Liver (tissue), 4 donors: ENCODE results near the gene ORMDL2. TPM values are rescaled to one million over a fixed set of nuclear protein-coding genes. Genes with fewer than 3 reads are reported as not detected.

Experiments used
- polyA plus RNA-seq, 2 donors: library from polyadenylated mRNA; stranded (reverse) in 1 of 2; unstranded in 1 of 2; fragments of 200-250 nt in 1 of 2; fragments of >200 nt in 1 of 2; fragmentation: Nextera tagmentation in 1 of 2; extraction: Ambion mirVana in 1 of 2; gene quantifications; one replicate each; pipeline versions ENCODE4 v1.2.1 to v1.2.3, GENCODE V29; 2013 to 2015
- total RNA-seq, 2 donors: library from RNA; depleted of rRNA; stranded (reverse); fragments of >200 nt; gene quantifications; one replicate each; pipeline ENCODE4 v1.2.3, GENCODE V29; 2014
- donor health status: healthy.
- donor health status: healthy.
- donor health status: healthy.

ORMDL2 gene
- total and polyA plus RNA-seq, 4 donors, result 12.8 to 54.2 (median 24.4) TPM

Other genes with a start within 250 kb of the ORMDL2 start
- gene OR2AP1, start 245.6 kb upstream of the ORMDL2 start, total RNA-seq, result not detected
- not detected for gene OR2AP1, start 245.6 kb upstream of the ORMDL2 start, polyA plus RNA-seq
- gene OR10P1, start 181.1 kb upstream of the ORMDL2 start, total RNA-seq, result not detected
- not detected for gene OR10P1, start 181.1 kb upstream of the ORMDL2 start, polyA plus RNA-seq
- 1 to 10 TPM in 1 of 2 donors, under 1 TPM in 1; 0.98 to 3.8 TPM for gene ITGA7, start 110.1 kb upstream of the ORMDL2 start, total RNA-seq
- gene ITGA7, start 110.1 kb upstream of the ORMDL2 start, polyA plus RNA-seq, result 1 to 10 TPM; 2.8 to 4.9 TPM
- gene BLOC1S1, start 102.0 kb upstream of the ORMDL2 start, total RNA-seq, result 10 to 100 TPM; 43.7 to 79.6 TPM
- gene BLOC1S1, start 102.0 kb upstream of the ORMDL2 start, polyA plus RNA-seq, result 100 to 1,000 TPM; 150 TPM
- gene RDH5, start 97.6 kb upstream of the ORMDL2 start, total RNA-seq, result 10 to 100 TPM in 1 of 2 donors, 1 to 10 TPM in 1; 9.2 to 21.8 TPM
- 10 to 100 TPM; 36.6 to 61.7 TPM for gene RDH5, start 97.6 kb upstream of the ORMDL2 start, polyA plus RNA-seq
- gene CD63, start 89.0 kb upstream of the ORMDL2 start, total RNA-seq, result 100 to 1,000 TPM; 185 to 373 TPM
- 100 to 1,000 TPM; 328 to 348 TPM for gene CD63, start 89.0 kb upstream of the ORMDL2 start, polyA plus RNA-seq
- gene GDF11, start 74.9 kb upstream of the ORMDL2 start, total RNA-seq, result 1 to 10 TPM in 1 of 2 donors, under 1 TPM in 1; 0.84 to 5.0 TPM
- under 1 TPM; 0.40 to 0.55 TPM for gene GDF11, start 74.9 kb upstream of the ORMDL2 start, polyA plus RNA-seq
- gene SARNP, start 317 bp upstream of the ORMDL2 start, total RNA-seq, result 10 to 100 TPM; 19.1 to 29.5 TPM
- gene SARNP, start 317 bp upstream of the ORMDL2 start, polyA plus RNA-seq, result 10 to 100 TPM; 21.7 to 34.2 TPM
- gene DNAJC14, start 11.5 kb downstream of the ORMDL2 start, total RNA-seq, result 10 to 100 TPM; 15.4 to 22.0 TPM
- 10 to 100 TPM in 1 of 2 donors, 1 to 10 TPM in 1; 4.8 to 11.9 TPM for gene DNAJC14, start 11.5 kb downstream of the ORMDL2 start, polyA plus RNA-seq
- gene MMP19, start 24.9 kb downstream of the ORMDL2 start, total RNA-seq, result 1 to 10 TPM; 1.1 TPM
- 1 to 10 TPM; 1.6 to 2.4 TPM for gene MMP19, start 24.9 kb downstream of the ORMDL2 start, polyA plus RNA-seq
- gene PYM1, start 109.9 kb downstream of the ORMDL2 start, total RNA-seq, result 10 to 100 TPM; 16.7 to 21.0 TPM
- 10 to 100 TPM; 21.6 to 29.4 TPM for gene PYM1, start 109.9 kb downstream of the ORMDL2 start, polyA plus RNA-seq
- gene DGKA, start 113.1 kb downstream of the ORMDL2 start, total RNA-seq, result 10 to 100 TPM in 1 of 2 donors, 1 to 10 TPM in 1; 6.9 to 10.5 TPM
- gene DGKA, start 113.1 kb downstream of the ORMDL2 start, polyA plus RNA-seq, result 1 to 10 TPM; 2.1 to 3.3 TPM
- gene PMEL, start 148.0 kb downstream of the ORMDL2 start, total RNA-seq, result 1 to 10 TPM; 1.1 to 4.5 TPM
- 1 to 10 TPM; 2.1 to 2.7 TPM for gene PMEL, start 148.0 kb downstream of the ORMDL2 start, polyA plus RNA-seq
- gene CDK2, start 148.8 kb downstream of the ORMDL2 start, total RNA-seq, result 10 to 100 TPM in 1 of 2 donors, 1 to 10 TPM in 1; 8.6 to 22.6 TPM
- 1 to 10 TPM; 5.1 to 7.3 TPM for gene CDK2, start 148.8 kb downstream of the ORMDL2 start, polyA plus RNA-seq
- gene RAB5B, start 156.0 kb downstream of the ORMDL2 start, total RNA-seq, result 10 to 100 TPM; 40.7 to 44.0 TPM
- 10 to 100 TPM; 20.7 to 36.0 TPM for gene RAB5B, start 156.0 kb downstream of the ORMDL2 start, polyA plus RNA-seq
- gene SUOX, start 179.2 kb downstream of the ORMDL2 start, total RNA-seq, result 10 to 100 TPM; 17.3 to 39.3 TPM
- gene SUOX, start 179.2 kb downstream of the ORMDL2 start, polyA plus RNA-seq, result 10 to 100 TPM; 33.0 to 33.1 TPM
- gene IKZF4, start 203.0 kb downstream of the ORMDL2 start, total RNA-seq, result 1 to 10 TPM in 1 of 2 donors, under 1 TPM in 1; 0.47 to 1.9 TPM
- gene IKZF4, start 203.0 kb downstream of the ORMDL2 start, polyA plus RNA-seq, result under 1 TPM; 0.69 to 0.80 TPM
- gene RPS26, start 223.9 kb downstream of the ORMDL2 start, total RNA-seq, result 100 to 1,000 TPM in 1 of 2 donors, 10 to 100 TPM in 1; 62.2 to 187 TPM
- gene RPS26, start 223.9 kb downstream of the ORMDL2 start, polyA plus RNA-seq, result 100 to 1,000 TPM; 250 to 402 TPM